ENCODE data around the gene KPNA6.
A peak's percentile ranks its signal among the peaks of the same experiment; 100 is the strongest.

Gene KPNA6

GRCh38 chr1:32170991-32171390, 63.1 kb downstream of the KPNA6 start:
- no peak overlapping the region for H3K4me3 ChIP-seq (ENCODE audit: low read depth, low read length)
- POLR2A ChIA-PET: no interaction called here
- CTCF ChIA-PET: no interaction called here
- no peak for TF ChIP-seq CTCF (IDR thresholded peaks at IDR 0.05; ENCODE audit: insufficient read depth, low read length, missing control alignments)
- no peak for DNase-seq (ENCODE audit: low read depth, low spot score)

GRCh38 chr1:32172621-32173245, 64.9 kb downstream of the KPNA6 start:
- POLR2A ChIA-PET: no interaction called here
- H3K4me3 ChIP-seq (ENCODE audit: low read depth, low read length): no peak overlapping the region
- no peak for DNase-seq (ENCODE audit: low read depth, low spot score)
- TF ChIP-seq CTCF (IDR thresholded peaks at IDR 0.05; ENCODE audit: insufficient read depth, low read length, missing control alignments): no peak
- CTCF ChIA-PET: interaction anchor here (1.2 kb wide), 1 partner anchor 13 kb away, joined by 3 read pairs; no protein-coding TSS in a partner anchor

- ChIA-PET POLR2A (interaction anchor here (0.7 to 2.4 kb wide), 7 partner anchors 10 to 157 kb away, joined by 3 to 18 read pairs (median 5); partner anchors contain the start of genes CCDC28B, MARCKSL1 and TMEM39B), CTCF (interaction anchor here (1.6 kb wide), 1 partner anchor 15 kb away, joined by 3 read pairs; no protein-coding TSS in a partner anchor)
- no peak for DNase-seq (ENCODE audit: low read depth, low spot score)
- no peak overlapping the region for H3K4me3 ChIP-seq (ENCODE audit: low read depth, low read length)
- TF ChIP-seq CTCF (IDR thresholded peaks at IDR 0.05; ENCODE audit: insufficient read depth, low read length, missing control alignments): no peak
These were observed 70.7 kb downstream of the KPNA6 start for GRCh38 chr1:32178380-32179192.

GRCh38 chr1:32179193-32179442, 71.3 kb downstream of the KPNA6 start:
- ChIA-PET POLR2A (interaction anchor here (0.7 to 2.4 kb wide), 9 partner anchors 10 to 157 kb away, joined by 3 to 18 read pairs (median 4); partner anchors contain the start of genes CCDC28B, KPNA6, MARCKSL1 and TMEM39B), CTCF (interaction anchor here (1.6 kb wide), 1 partner anchor 16 kb away, joined by 3 read pairs; no protein-coding TSS in a partner anchor)
- H3K4me3 ChIP-seq (ENCODE audit: low read depth, low read length): peak overlapping the region; percentile 71
- no peak for TF ChIP-seq CTCF (IDR thresholded peaks at IDR 0.05; ENCODE audit: insufficient read depth, low read length, missing control alignments)
- no peak for DNase-seq (ENCODE audit: low read depth, low spot score)

GRCh38 chr1:32179443-32180185, 71.8 kb downstream of the KPNA6 start, which contains the start of gene TXLNA:
Gene TXLNA (plus strand): TSS chr1:32179675. CDS start chr1:32180346, 671 bp downstream.
- ChIA-PET CTCF (interaction anchor here (1.1 to 1.6 kb wide), 3 partner anchors 16 to 90 kb away, joined by 3 to 4 read pairs (median 3); no protein-coding TSS in a partner anchor), POLR2A (interaction anchor here (0.7 to 2.4 kb wide), 10 partner anchors 11 to 156 kb away, joined by 3 to 18 read pairs (median 4); partner anchors contain the start of genes CCDC28B, KPNA6, MARCKSL1 and TMEM39B)
- TF ChIP-seq CTCF (IDR thresholded peaks at IDR 0.05; ENCODE audit: insufficient read depth, low read length, missing control alignments): peak; percentile 45
- peak within 1 kb of the TSS; percentile 71 for H3K4me3 ChIP-seq (ENCODE audit: low read depth, low read length)
- DNase-seq (ENCODE audit: low read depth, low spot score): no peak
